Panc1 (cell line): ENCODE results near the gene ERF.

Experiments used
- POLR2AphosphoS5 ChIP-seq: IDR thresholded peaks from 2 replicates; pipeline ENCODE4 v1.6.1; 2012; ENCODE audit warnings: mild to moderate bottlenecking, low read depth, low read length, moderate library complexity
- SIN3A ChIP-seq: IDR thresholded peaks from 2 replicates; pipeline ENCODE4 v1.6.1; 2012; ENCODE audit warnings: low read depth, mild to moderate bottlenecking, low read length, moderate library complexity, borderline replicate concordance; ENCODE audit not compliant: insufficient read depth
- TCF7L2 ChIP-seq: IDR thresholded peaks from 2 replicates; pipeline ENCODE4 v1.6.1; 2011; ENCODE audit warnings: mild to moderate bottlenecking, low read depth, low read length, inconsistent platforms
- TF ChIP-seq, protein P1 (sequence below): fragments of 450-650 bp; IDR thresholded peaks from 2 replicates; pipeline ENCODE4 v1.5.1; 2017; ENCODE audit warnings: mild to moderate bottlenecking
- TF ChIP-seq, protein P2 (sequence below), 2 experiments: IDR thresholded peaks; 2 replicates each; pipeline ENCODE4 v1.6.1; 2011 to 2012; ENCODE audit warnings: low read depth in 2 of 2, control low read depth in 1 of 2, low read length in 1 of 2, mild to moderate bottlenecking in 1 of 2, moderate library complexity in 1 of 2; ENCODE audit not compliant: insufficient read depth in 1 of 2

DNA sequence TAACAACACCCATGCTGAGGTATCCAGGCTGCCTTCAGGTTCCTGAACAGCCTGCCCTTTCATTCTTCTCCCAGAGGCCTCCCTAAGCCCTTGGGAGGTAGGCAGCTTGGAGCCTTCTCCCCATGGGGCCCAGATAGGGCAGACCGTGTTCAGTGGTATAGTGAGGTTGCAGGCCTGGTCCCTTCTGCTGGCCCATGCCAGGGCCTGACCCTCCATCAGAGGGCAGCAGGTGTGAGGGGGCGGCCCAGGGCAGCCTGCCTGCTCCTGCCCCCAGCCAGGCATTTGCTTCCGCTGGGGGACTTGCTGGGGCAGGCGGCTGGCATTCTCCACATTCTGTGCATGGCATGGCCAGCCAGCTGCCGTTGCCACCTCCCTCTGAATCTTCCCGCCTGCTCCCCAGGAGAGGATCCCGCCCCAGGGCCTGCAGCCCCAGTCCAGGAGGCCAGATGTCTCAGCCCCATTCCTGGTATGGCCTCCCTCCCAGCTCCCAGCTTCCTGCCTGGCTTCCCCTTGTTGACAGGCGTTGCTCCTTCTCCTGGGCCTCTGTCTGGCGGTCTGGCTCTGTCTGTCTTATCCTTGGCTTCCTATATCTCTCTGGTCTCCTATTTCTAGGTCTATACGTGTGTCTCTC, 23.0 kb upstream of the ERF start:
- TF ChIP-seq, protein P1, sequence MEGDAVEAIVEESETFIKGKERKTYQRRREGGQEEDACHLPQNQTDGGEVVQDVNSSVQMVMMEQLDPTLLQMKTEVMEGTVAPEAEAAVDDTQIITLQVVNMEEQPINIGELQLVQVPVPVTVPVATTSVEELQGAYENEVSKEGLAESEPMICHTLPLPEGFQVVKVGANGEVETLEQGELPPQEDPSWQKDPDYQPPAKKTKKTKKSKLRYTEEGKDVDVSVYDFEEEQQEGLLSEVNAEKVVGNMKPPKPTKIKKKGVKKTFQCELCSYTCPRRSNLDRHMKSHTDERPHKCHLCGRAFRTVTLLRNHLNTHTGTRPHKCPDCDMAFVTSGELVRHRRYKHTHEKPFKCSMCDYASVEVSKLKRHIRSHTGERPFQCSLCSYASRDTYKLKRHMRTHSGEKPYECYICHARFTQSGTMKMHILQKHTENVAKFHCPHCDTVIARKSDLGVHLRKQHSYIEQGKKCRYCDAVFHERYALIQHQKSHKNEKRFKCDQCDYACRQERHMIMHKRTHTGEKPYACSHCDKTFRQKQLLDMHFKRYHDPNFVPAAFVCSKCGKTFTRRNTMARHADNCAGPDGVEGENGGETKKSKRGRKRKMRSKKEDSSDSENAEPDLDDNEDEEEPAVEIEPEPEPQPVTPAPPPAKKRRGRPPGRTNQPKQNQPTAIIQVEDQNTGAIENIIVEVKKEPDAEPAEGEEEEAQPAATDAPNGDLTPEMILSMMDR = no peak
- TF ChIP-seq POLR2AphosphoS5 (no peak), TCF7L2 (no peak), SIN3A (no peak)
- TF ChIP-seq, protein P2, sequence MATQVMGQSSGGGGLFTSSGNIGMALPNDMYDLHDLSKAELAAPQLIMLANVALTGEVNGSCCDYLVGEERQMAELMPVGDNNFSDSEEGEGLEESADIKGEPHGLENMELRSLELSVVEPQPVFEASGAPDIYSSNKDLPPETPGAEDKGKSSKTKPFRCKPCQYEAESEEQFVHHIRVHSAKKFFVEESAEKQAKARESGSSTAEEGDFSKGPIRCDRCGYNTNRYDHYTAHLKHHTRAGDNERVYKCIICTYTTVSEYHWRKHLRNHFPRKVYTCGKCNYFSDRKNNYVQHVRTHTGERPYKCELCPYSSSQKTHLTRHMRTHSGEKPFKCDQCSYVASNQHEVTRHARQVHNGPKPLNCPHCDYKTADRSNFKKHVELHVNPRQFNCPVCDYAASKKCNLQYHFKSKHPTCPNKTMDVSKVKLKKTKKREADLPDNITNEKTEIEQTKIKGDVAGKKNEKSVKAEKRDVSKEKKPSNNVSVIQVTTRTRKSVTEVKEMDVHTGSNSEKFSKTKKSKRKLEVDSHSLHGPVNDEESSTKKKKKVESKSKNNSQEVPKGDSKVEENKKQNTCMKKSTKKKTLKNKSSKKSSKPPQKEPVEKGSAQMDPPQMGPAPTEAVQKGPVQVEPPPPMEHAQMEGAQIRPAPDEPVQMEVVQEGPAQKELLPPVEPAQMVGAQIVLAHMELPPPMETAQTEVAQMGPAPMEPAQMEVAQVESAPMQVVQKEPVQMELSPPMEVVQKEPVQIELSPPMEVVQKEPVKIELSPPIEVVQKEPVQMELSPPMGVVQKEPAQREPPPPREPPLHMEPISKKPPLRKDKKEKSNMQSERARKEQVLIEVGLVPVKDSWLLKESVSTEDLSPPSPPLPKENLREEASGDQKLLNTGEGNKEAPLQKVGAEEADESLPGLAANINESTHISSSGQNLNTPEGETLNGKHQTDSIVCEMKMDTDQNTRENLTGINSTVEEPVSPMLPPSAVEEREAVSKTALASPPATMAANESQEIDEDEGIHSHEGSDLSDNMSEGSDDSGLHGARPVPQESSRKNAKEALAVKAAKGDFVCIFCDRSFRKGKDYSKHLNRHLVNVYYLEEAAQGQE (IDR thresholded peaks at IDR 0.05; ENCODE audit: insufficient read depth in 1 of 2, low read depth in 2 of 2, low read length in 1 of 2) = no peak
